GM18505 (cell line): ENCODE data around the gene CEACAM5.
"Not testable (repeated sequence)": the region's sequence is repeated elsewhere in the genome, so short reads cannot be mapped to it uniquely, and the experiment has no call there.

Source experiments
- ATAC-seq: cut with Tn5 transposase; IDR thresholded peaks from one replicate; pipeline ENCODE4 v1.9.1; 2021; ENCODE audit not compliant: unreplicated experiment
- POLR2A ChIP-seq: IDR thresholded peaks from 4 replicates; pipeline ENCODE4 v1.6.1; 2011; ENCODE audit warnings: borderline replicate concordance; ENCODE audit not compliant: insufficient read depth, insufficient read length; ENCODE audit errors: extremely low read depth

The CEACAM5 gene

GRCh38 chr19:41705393-41706174 is 2.8 kb upstream of the CEACAM5 start:
- no peak for ATAC-seq

GRCh38 chr19:41706741-41707501 is 1.5 kb upstream of the CEACAM5 start:
- no peak for ATAC-seq
- no peak for TF ChIP-seq POLR2A

More at GRCh38 chr19:41705393-41706174, 2.8 kb upstream of the CEACAM5 start:
- no peak for TF ChIP-seq POLR2A

GRCh38 chr19:41707502-41707812 is 969 bp upstream of the CEACAM5 start:
- TF ChIP-seq POLR2A: no peak
- ATAC-seq: no peak

GRCh38 chr19:41707871-41708371 is 505 bp upstream of the CEACAM5 start:
- ATAC-seq: no peak
- no peak for TF ChIP-seq POLR2A

- ATAC-seq: not testable (repeated sequence)
Measured at GRCh38 chr19:41709516-41709915, 1.1 kb downstream of the CEACAM5 start.

GRCh38 chr19:41709951-41710645 is 1.7 kb downstream of the CEACAM5 start:
- no peak for TF ChIP-seq POLR2A
- no peak for ATAC-seq

GRCh38 chr19:41711376-41712261 is 3.2 kb downstream of the CEACAM5 start:
- no peak for ATAC-seq
- TF ChIP-seq POLR2A: no peak

GRCh38 chr19:41714598-41714997 is 6.2 kb downstream of the CEACAM5 start:
- ATAC-seq: no peak
- no peak for TF ChIP-seq POLR2A

- no peak for ATAC-seq
- no peak for TF ChIP-seq POLR2A
Measured at GRCh38 chr19:41718761-41719160, 10.3 kb downstream of the CEACAM5 start.

GRCh38 chr19:41720103-41720502 is 11.7 kb downstream of the CEACAM5 start:
- ATAC-seq: no peak
- no peak for TF ChIP-seq POLR2A

- ATAC-seq: no peak
Measured at GRCh38 chr19:41726493-41726892, 18.1 kb downstream of the CEACAM5 start.

GRCh38 chr19:41734156-41734555 is 25.7 kb downstream of the CEACAM5 start:
- ATAC-seq: no peak
- TF ChIP-seq POLR2A: no peak

More at GRCh38 chr19:41726493-41726892, 18.1 kb downstream of the CEACAM5 start:
- TF ChIP-seq POLR2A: no peak

- no peak for ATAC-seq
Measured at GRCh38 chr19:41734585-41734984, 26.2 kb downstream of the CEACAM5 start.

More at GRCh38 chr19:41734585-41734984, 26.2 kb downstream of the CEACAM5 start:
- TF ChIP-seq POLR2A: no peak
